Right ventricle myocardium inferior (tissue), 1 donor: Measurements from ENCODE around the gene ATG9B. TPM values are rescaled to one million over a fixed set of nuclear protein-coding genes. Genes with fewer than 3 reads are reported as not detected.
A peak's percentile ranks its signal among the peaks of the same experiment; 100 is the strongest.

Experiments
- ATAC-seq: fragments of 200-7000 bp; cut with Tn5 transposase; one replicate; pipeline ENCODE4 v1.9.1; 2020; ENCODE audit warnings: mild to moderate bottlenecking, moderate library complexity
- DNase-seq: peaks from one replicate; pipeline ENCODE4 v3.0.0; 2021; ENCODE audit errors: missing footprints
- intact Hi-C: fragments of 100-400 bp; cut with DNase I; formaldehyde crosslinking; loops from one replicate; pipeline ENCODE4 v1.11.0; 2022
- long read RNA-seq: library from polyadenylated mRNA; unstranded; transcript quantifications from one replicate; pipeline ENCODE4 v2.0.0, GENCODE V29; 2021
- total RNA-seq: library from RNA; stranded (reverse); fragmentation: NEBNext Ultra II Directional; extraction: Animal tissue kit (Norgen Biotek cat#: 25700); gene quantifications from one replicate; pipeline ENCODE4 v1.2.1, GENCODE V29; 2021
- donor health status: DM: no; HTN: yes; CAD: no; lungs with severe emphysema.

The ATG9B gene, protein sequence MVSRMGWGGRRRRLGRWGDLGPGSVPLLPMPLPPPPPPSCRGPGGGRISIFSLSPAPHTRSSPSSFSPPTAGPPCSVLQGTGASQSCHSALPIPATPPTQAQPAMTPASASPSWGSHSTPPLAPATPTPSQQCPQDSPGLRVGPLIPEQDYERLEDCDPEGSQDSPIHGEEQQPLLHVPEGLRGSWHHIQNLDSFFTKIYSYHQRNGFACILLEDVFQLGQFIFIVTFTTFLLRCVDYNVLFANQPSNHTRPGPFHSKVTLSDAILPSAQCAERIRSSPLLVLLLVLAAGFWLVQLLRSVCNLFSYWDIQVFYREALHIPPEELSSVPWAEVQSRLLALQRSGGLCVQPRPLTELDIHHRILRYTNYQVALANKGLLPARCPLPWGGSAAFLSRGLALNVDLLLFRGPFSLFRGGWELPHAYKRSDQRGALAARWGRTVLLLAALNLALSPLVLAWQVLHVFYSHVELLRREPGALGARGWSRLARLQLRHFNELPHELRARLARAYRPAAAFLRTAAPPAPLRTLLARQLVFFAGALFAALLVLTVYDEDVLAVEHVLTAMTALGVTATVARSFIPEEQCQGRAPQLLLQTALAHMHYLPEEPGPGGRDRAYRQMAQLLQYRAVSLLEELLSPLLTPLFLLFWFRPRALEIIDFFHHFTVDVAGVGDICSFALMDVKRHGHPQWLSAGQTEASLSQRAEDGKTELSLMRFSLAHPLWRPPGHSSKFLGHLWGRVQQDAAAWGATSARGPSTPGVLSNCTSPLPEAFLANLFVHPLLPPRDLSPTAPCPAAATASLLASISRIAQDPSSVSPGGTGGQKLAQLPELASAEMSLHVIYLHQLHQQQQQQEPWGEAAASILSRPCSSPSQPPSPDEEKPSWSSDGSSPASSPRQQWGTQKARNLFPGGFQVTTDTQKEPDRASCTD
- not detected for total RNA-seq
- long read RNA-seq, partial matches to known transcripts = 0 of 2 reads
- long read RNA-seq, other reads (novel, unspliced or antisense) = 2 of 2 reads

DNA sequence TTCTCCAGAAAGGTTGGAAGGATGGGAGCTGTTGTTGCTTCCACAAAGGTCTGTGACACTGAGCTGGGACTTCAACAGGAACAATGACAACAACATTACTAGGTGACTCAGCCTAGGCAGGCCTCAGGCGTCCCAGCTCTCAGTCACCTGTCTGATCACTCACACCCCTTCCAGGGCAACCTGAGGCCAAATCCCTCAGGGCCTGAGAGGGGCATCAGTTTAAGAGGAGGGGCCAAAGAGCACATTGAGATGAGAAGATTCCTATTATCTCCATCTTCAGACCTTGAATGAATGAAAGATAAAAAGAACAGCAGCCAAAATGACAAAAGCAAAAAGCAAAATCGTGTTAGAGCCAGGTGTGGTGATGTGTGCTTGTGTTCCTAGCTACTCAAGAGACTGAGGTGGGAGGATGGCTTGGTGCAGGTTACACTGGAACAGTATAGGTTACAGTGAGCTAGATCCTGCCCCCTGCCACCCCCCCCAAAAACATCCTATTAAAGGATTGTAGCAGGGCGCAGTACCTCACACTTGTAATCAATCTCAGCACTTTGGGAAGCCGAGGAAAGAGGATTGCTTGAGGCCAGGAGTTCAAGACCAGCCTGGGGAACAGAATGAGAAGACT is at the start of gene ATG9B:
Gene ATG9B (minus strand): TSS at position 60 of the 622 bp plus-strand sequence. CDS start 71 bp downstream, outside the sequence.
- no peak for ATAC-seq
- DNase-seq = no peak
- intact Hi-C loops = no loop called here

DNA sequence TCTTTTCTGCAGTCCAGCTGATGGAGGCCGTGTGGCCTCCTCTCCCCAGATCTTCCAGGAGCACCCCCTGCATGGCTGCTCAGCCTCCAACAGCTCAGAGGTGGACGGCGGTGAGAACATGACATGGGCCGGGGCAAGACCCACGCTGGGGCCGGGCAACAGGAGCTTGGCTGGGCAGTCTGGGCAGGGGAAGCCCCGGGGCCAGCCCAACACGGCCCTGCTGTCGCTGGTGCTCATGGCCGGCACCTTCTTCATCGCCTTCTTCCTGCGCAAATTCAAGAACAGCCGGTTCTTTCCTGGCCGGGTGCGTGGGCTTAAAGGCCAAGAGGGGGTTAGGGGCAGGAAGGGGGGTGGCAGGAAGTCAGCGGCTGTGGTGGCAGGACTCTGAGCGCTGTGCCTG is 49.7 kb upstream of the ATG9B start:
- DNase-seq (peak; percentile 52), ATAC-seq (no peak)
- intact Hi-C loops = no loop called here

DNA sequence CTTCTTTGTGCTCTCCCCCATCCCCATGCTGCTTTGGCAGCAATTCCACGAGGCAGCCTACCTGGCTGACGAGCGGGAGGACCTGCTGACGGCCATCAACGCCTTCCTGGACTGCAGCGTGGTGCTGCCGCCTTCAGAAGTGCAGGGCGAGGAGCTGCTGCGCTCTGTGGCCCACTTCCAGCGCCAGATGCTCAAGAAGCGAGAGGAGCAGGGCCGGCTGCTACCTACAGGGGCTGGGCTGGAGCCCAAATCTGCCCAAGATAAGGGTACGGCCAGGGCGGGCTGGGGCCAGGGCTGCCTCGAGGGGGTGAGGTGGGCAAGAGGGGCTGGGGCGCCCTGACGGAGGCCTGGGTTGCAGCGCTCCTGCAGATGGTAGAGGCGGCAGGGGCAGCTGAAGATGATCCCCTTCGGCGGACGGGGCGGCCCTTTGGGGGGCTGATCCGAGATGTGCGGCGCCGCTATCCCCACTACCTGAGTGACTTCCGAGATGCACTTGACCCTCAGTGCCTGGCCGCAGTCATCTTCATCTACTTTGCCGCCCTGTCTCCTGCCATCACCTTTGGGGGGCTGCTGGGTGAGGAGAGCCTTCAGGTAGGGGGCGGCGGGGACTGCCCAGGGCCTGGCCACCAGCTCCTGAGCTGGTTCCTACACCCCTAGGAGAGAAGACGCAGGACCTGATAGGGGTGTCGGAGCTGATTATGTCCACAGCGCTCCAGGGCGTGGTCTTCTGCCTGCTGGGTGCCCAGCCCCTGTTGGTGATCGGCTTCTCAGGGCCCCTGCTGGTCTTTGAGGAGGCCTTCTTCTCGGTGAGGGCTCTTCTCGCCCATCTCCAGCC is 47.0 kb upstream of the ATG9B start:
- DNase-seq (peak; percentile 32), ATAC-seq (no peak)
- intact Hi-C loops = no loop called here

DNA sequence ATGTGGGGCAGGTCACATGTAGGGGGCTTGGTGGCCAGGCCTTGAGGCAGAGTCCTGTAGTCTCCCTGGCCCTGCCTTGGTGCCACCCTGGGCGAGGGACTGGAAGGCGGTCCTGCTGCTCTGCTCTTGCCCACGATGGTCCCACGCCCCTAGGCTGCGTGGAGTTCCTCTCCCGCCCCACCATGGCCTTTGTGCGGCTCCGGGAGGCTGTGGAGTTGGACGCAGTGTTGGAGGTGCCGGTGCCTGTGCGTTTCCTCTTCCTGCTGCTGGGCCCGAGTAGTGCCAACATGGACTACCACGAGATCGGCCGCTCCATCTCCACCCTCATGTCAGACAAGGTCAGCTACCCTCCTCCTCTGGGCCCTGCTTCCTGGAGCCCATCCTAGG is 46.3 kb upstream of the ATG9B start:
- no peak for DNase-seq
- no peak for ATAC-seq
- intact Hi-C loops = no loop called here

DNA sequence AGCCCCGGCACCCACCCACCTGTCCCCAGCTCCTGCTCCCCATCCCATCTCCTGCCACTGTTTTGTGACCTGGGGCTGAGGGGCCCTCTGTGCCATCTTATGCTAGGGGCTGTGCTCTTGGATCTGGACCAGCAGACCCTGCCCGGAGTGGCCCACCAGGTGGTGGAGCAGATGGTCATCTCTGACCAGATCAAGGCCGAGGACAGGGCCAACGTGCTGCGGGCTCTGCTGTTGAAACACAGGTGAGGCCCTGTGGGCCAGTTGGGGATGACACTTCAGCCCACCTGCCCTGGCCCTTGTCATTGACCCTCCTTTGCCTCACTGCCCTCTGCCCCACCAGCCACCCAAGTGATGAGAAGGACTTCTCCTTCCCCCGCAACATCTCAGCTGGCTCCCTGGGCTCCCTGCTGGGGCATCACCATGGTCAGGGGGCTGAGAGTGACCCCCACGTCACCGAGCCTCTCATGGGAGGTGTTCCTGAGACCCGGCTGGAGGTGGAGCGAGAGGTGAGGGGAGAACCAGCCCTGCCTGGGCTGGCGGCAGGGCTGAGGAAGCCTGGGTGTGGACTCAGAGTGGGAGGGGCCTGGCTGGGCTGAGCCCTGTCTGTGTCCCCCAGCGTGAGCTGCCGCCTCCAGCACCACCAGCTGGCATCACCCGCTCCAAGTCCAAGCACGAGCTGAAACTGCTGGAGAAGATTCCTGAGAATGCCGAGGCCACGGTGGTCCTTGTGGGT is 45.7 kb upstream of the ATG9B start:
- DNase-seq (no peak), ATAC-seq (no peak)
- intact Hi-C loops = no loop called here

DNA sequence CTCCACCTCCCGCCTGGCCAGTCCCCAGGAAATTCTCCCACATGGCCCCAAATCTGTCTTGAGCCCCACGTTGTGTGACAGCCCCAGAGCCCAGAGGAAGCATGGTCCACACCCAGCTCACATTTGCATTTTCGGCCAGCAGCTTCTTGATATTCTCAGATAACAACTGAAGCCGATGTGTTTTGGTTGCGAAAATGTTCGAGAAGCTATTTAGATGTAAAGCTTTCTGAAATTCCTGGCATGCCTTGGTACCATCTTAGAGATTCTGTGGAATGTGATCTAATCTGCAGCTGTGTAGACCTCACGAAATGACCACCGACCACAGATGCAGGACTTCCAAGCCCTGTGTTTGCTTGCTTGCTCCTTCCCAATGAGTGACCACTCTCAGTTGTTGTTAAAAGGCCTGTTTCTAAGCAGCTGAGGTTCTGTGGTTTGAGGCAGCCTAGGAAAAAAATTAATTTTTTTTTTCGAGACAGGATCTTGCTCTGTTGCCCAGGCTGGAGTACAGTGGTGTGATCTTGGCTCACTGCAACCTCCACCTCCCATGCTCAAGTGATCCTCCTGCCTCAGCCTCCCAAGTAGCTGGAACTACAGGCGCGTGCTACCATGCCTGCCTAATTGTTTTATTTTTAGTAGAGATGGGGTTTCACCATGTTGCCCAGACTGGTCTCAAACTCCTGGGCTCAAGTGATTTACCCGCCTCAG is 43.9 kb upstream of the ATG9B start:
- intact Hi-C loops = no loop called here

DNA sequence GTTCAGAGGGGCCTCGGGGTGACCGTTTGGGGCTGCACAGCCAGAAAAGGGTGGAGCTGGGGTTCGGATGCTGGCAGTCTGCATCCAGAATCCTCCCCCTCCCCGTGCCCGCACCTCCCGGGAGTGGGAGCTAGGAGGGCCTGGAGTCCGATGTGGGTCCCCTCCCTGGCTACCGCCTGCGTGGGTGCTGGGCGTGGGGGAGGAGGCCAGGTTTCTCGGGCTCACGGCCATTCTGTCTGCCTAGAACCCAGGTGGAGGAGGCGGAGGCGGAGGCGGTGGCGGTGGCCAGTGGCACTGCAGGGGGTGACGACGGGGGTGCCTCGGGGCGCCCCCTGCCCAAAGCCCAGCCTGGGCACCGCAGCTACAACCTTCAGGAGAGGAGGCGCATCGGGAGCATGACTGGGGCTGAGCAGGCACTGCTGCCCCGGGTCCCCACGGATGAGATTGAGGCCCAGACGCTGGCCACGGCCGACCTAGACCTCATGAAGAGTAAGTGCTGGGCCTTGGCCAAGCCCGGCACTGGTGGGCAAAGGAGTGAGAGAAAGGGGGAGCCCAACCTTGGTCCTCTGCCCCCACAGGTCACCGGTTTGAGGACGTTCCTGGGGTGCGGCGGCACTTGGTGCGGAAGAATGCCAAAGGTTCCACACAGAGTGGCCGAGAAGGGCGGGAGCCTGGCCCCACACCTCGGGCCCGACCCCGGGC is 42.1 kb upstream of the ATG9B start:
- intact Hi-C loops = no loop called here
- no peak for DNase-seq
- ATAC-seq = no peak

More for the DNA sequence above, 43.9 kb upstream of the ATG9B start:
- DNase-seq = no peak
- no peak for ATAC-seq

DNA sequence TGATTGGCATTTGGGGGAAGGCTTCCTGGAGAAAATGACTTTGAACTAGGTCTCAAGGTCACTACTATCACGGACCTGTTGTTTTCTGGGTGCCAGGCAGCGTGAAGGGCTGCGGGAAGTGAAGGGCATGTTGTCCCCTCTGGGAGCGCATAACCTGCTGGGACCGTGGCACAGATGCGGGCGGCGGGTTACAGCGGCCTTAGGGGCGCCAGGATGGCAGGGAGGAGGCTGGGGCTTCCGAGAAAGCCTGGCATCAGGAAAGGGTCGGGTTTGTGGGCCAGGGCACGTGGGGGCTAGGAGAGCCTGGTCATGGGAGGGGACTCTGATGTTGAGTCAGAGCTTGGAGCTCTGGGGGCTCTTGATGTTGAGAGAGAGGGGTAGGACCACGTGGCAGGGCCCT is 41.2 kb upstream of the ATG9B start:
- ATAC-seq (no peak), DNase-seq (no peak)
- intact Hi-C loops = no loop called here

DNA sequence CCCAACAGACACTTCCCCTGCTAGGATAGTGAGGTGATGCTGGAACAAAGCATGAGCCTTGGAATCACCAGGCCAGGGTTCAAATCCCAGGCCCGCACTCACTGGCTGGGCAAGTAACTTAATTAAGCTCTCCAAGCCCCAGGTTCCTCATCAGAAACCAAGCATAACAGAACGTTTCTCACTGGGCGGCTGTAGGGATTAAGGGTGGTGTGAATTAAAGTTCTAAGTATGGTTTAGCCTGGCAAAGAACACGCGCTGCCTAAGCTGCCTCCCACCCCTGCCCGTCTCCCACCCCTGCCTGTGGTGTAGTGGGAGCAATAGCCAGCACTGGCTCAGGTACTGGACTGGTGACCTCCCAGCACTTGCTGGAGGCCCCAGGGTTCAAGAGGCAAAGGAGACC is 40.7 kb upstream of the ATG9B start:
- no peak for ATAC-seq
- DNase-seq = no peak
- intact Hi-C loops = no loop called here

DNA sequence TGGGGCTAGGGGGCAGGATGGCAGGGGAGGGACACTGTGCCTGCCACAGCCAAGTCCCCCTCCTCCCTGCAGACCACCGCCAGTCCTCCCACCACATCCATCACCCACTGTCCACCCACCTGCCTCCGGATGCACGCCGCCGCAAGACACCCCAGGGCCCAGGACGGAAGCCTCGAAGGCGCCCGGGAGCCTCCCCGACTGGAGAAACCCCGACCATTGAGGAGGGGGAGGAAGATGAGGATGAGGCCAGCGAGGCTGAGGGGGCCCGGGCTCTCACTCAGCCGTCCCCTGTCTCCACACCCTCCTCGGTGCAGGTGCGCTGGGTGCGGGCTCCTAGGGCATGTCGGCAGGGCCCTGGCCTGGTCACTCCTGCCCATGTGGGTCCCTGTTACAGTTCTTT is 40.2 kb upstream of the ATG9B start:
- intact Hi-C loops = no loop called here
- no peak for ATAC-seq
- DNase-seq = no peak

DNA sequence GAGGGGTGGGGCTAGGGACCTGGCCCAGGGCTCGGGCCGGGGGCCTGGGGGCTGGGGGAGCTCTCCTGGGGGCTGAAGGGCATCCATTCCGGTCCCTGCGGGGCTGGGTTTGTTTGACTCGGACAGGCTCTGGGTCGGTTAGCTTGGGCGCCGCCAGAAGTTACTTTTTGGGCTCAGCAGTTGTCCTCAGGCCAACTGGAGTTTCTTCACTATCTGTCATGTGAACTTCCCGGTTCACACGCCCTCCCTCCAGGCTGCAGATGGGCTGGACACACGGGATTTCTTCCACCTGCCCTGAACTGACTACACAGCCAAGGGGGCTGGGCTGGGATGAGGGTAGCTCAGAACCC is 38.9 kb upstream of the ATG9B start:
- intact Hi-C loops = no loop called here
- no peak for ATAC-seq
- DNase-seq = no peak

DNA sequence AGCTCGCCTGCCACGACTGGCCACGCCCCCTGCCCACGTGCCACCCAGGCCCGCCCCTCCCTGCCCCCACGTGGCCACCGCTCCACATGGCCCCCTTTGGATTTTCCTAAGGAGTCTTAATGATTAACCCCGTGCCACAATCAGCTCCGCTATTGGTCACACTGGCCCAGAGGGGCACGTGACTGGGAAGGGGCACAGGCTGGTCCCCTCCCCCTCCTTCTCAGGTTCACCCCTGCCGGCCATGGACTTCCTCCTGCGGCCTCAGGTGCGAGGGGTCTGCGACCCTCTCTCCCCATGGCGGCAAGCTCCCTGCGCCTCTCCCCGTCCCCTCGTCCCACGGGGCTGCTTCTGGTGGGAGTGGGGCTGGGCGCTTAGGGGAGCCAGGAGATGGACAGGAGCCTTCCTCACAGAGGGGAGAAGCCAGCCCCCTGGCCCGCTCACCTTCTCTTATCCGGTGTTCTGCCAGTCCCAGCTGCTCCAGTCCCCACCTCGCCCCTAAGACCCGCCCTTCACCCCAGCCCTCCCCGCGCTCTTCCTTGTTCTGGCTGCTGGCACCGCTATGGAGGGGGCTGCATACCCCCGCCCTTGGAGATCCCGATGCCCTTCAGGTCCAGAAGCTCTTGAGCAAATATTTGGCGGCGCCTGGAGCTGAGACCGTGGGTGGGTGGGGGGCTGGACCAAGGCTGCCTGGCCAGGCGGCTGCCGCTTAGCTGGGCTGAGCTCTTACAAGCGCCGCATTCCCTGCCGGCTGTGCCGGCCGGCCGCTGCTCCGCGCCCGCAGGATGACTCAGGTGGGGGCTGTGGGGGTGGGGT is 38.3 kb upstream of the ATG9B start:
- intact Hi-C loops = no loop called here
- DNase-seq (no peak), ATAC-seq (no peak)

DNA sequence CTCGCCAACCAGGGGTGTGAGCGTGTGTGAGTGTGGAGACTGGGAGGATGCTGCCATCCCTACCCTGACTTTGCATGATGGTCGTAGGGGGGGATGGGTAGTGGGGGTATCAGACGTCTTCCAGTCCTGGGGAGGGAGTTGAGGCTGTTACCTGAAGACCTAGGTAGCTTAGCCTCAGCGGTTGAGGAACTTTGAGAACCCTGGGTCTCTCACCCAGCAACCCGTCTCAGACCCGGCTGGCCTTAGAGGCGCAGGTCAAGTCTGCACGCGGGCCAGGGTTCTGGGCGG is 37.8 kb upstream of the ATG9B start:
- intact Hi-C loops = no loop called here
- ATAC-seq = no peak
- DNase-seq = no peak

DNA sequence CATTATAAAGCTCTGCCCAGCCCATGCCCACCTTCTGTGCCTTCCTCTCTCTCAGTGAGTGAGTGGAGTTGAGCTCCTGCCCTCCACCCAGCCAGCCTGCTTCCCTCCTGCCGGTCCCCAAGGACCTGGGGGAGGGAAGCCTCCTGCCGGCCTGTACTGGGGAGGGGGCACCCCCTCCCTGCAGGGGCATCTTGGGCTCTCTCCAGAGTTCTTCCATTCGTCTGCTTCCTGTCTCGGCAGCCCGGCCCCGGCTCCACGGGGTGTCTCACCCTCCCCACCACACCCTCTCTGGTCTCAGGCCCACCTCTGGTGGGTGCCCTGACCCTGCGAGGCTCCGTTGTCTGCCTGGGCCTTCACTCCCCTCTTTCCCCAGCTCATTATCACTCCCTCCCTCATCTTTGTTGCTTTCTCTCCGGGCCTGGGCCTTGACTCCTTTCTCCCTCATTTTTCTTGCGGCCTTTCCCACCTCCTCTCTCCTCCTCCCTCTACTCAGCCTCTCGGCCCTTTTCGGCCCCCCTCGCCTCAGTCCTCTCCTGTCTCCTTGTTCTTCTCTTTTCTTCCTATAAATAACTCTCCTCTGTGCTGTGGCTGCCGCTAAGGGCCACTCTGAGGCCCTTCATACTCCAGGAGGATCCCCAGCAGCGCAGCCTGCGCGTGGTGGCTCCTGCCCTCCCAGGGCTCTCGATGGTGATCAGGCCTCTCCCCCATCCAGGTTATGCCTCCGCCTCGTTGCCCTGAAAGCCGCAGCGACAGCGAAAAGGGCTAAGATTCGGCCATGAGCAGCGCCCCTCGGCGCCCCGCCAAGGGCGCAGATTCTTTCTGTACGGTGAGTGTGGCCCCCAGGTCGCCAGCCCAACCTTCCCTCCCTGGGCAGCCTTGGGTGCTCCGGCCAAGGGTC is 37.2 kb upstream of the ATG9B start:
- ATAC-seq (no peak), DNase-seq (no peak)
- intact Hi-C loops = no loop called here

DNA sequence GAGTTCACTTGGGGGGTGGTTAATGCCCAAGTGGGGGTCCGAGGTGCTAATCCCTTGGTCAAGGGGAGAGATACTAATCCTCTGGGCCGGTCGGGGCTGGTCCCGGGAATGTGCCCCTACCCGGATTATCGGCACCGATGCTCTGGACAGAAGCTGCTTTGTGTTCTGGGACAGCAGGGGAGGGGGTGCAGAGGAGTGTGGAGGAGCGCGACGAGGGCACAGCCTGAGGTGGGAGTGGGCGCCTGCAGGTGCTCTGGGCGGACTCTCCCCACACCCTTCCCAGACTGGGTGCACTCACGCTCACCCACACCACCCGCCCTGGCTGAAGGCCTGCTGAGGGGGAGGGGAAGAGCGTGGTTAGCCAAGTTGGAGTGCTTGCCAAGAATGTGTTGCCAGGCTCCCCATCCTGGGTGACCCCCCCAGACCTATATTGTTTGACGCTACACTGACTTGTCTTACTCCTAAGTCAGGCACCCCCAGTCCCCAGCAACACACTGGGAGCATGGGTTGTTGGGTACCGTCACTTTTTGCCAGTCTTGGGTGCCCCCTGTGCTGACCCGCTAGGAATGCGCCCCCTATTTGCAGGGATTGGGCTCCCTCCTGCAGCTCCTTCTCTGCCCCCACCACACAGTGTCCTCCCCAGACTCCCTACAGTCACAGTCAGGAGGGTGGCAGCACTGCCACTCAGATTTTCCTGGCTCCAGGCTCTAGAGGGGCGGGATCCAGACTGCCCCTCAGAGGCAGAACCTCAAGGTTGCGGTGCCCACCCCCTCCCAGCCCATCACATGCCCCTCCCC is 36.3 kb upstream of the ATG9B start:
- DNase-seq (no peak), ATAC-seq (no peak)
- intact Hi-C loops = no loop called here
